Nephron progenitor cell (in vitro differentiated cells): ENCODE measurements around the gene KCTD19.
A peak's percentile ranks its signal among the peaks of the same experiment; 100 is the strongest.

Experiments
- DNase-seq: peaks from one replicate; pipeline ENCODE4 v3.0.0; 2021
- H3K27ac Mint-ChIP-seq: 2 replicates; pipeline ENCODE4 v1.8.0; 2021; ENCODE audit warnings: mild to moderate bottlenecking, moderate library complexity, mixed read lengths
- H3K27me3 Mint-ChIP-seq: 2 replicates; pipeline ENCODE4 v1.8.0; 2021; ENCODE audit warnings: mild to moderate bottlenecking, low read depth, mixed read lengths; ENCODE audit not compliant: poor library complexity
- H3K36me3 Mint-ChIP-seq: 2 replicates; pipeline ENCODE4 v1.8.0; 2021; ENCODE audit warnings: low read depth, mixed read lengths
- H3K4me1 Mint-ChIP-seq: 2 replicates; pipeline ENCODE4 v1.8.0; 2021; ENCODE audit warnings: mixed read lengths
- H3K4me3 Mint-ChIP-seq: 2 replicates; pipeline ENCODE4 v1.8.0; 2021; ENCODE audit warnings: mild to moderate bottlenecking, moderate library complexity, mixed read lengths
- H3K9me3 Mint-ChIP-seq: 2 replicates; pipeline ENCODE4 v1.8.0; 2021; ENCODE audit warnings: mild to moderate bottlenecking, moderate library complexity, mixed read lengths
- TF ChIP-seq, protein P1 (sequence below): fragments of 200-600 bp; sonication (generic); IDR thresholded peaks from 2 replicates; pipeline ENCODE4 v1.5.0; 2021; ENCODE audit warnings: antibody characterized with exemption

KCTD19 gene

DNA sequence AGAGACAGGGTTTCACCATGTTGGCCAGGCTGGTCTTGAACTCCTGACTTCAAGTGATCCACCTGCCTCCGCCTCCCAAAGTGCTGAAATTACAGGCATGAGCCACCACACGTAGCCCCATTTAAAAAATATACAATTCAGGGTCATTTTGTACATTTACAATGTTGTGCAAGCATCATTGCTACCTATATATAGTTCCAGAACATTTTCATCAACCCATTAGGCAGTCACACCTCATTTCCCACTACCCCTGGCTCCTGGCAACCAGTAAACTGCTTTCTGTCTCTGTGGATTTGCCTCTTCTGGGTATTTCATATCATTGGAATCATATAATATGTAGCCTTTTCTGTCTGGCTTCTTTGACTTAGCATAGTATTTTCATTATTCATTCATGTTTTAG is 6.8 kb upstream of the KCTD19 start:
- no peaks in the 10 kb centered on the region for H3K4me1 Mint-ChIP-seq
- H3K36me3 Mint-ChIP-seq, result no peaks in the 10 kb centered on the region
- no peak for DNase-seq
- no peak overlapping the region for H3K27ac Mint-ChIP-seq
- TF ChIP-seq, protein P1, sequence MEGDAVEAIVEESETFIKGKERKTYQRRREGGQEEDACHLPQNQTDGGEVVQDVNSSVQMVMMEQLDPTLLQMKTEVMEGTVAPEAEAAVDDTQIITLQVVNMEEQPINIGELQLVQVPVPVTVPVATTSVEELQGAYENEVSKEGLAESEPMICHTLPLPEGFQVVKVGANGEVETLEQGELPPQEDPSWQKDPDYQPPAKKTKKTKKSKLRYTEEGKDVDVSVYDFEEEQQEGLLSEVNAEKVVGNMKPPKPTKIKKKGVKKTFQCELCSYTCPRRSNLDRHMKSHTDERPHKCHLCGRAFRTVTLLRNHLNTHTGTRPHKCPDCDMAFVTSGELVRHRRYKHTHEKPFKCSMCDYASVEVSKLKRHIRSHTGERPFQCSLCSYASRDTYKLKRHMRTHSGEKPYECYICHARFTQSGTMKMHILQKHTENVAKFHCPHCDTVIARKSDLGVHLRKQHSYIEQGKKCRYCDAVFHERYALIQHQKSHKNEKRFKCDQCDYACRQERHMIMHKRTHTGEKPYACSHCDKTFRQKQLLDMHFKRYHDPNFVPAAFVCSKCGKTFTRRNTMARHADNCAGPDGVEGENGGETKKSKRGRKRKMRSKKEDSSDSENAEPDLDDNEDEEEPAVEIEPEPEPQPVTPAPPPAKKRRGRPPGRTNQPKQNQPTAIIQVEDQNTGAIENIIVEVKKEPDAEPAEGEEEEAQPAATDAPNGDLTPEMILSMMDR, result no peak
- peaks cover 19% of the 10 kb centered on the region for H3K27me3 Mint-ChIP-seq
- H3K9me3 Mint-ChIP-seq, result peaks cover 21% of the 10 kb centered on the region
- no peak overlapping the region for H3K4me3 Mint-ChIP-seq

DNA sequence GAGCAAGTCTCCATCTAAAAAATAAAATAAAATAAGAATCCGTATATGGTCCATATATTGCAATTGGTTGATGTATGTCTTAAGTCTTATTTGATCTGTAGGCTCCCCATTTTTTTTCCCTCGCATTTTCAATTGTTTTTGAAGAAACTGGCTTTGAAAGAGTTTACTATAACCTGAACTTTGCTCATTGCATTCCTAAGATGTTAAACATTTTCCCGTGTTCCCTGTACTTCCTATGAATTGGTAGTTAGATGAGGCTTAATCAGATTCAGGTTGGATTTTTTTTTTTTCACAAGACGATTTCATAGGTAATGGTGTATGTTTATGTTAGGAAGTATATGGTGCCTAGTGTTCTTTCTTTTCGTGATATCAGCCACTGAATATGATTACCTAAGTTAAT is 3.4 kb upstream of the KCTD19 start:
- Mint-ChIP-seq H3K27me3 (peaks cover 49% of the 10 kb centered on the region), H3K4me1 (peaks cover 11% of the 10 kb centered on the region), H3K4me3 (no peak overlapping the region), H3K36me3 (no peaks in the 10 kb centered on the region), H3K9me3 (peaks cover 9% of the 10 kb centered on the region), H3K27ac (peak overlapping the region; percentile 49)
- DNase-seq, result no peak
- TF ChIP-seq, protein P1, result no peak

DNA sequence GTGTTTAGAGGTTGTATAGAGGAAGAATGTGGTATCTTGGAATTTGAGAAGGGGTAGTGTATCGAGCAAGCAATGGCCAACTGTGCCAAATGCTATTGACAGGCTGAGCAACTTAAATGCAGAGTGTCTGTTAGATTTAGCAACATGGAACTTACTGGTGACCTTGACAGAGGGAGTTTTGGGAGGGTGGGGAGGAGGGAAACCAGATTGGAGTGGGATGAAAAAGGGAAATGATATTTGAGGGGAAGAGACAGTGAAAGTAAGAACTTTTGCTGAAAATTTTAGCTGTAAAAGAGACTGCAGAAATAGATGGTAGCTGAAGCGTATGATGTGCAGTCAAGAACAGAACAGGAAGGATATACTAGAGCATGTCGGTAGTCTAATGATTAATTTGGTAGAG is 1.2 kb upstream of the KCTD19 start:
- DNase-seq, result no peak
- peaks cover 71% of the 10 kb centered on the region for H3K27me3 Mint-ChIP-seq
- H3K36me3 Mint-ChIP-seq, result no peaks in the 10 kb centered on the region
- peaks cover 11% of the 10 kb centered on the region for H3K4me1 Mint-ChIP-seq
- no peaks in the 10 kb centered on the region for H3K9me3 Mint-ChIP-seq
- TF ChIP-seq, protein P1, result no peak
- no peak overlapping the region for H3K4me3 Mint-ChIP-seq
- no peak overlapping the region for H3K27ac Mint-ChIP-seq

DNA sequence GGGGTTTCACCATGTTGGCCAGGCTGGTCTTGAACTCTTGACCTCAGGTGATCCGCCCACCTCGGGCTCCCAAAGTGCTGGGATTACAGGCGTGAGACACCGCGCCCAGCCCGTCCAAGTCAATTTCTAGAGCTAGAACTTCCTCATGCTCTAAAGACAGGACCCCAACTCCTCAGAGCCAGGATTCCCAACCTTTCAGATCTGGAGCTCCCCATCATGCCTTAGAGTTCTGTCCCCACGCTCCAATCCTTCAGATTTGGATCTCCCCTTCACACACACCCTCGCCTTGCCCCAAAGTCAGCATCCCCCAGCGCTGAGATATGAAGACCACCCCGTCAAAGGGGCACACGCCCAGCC is 448 bp downstream of the KCTD19 start:
- Mint-ChIP-seq H3K9me3 (no peaks in the 10 kb centered on the region), H3K27me3 (peaks cover 87% of the 10 kb centered on the region), H3K4me3 (peak overlapping the region; percentile 88), H3K27ac (no peak overlapping the region), H3K4me1 (peaks cover 11% of the 10 kb centered on the region), H3K36me3 (no peaks in the 10 kb centered on the region)
- DNase-seq, result no peak
- TF ChIP-seq, protein P1, result no peak

DNA sequence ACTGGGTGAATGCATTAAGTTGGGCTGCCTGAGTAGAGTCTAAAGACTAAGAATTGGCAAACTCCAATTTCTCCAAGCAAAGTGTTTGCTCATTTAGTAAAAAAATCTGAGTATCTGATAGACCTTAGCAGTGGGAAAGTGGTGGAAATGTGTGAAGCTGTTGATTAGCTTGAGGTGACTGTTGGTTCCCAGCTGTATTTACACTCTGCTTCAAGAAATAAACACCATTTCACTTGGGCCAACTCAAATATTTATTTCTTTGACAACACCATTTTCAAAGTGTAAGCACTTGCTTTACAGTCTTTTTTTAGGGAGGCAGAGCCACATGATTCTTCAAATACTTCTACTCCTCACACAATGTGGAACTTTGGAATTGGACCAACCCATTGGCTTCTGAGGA is 8.7 kb downstream of the KCTD19 start:
- Mint-ChIP-seq H3K36me3 (no peaks in the 10 kb centered on the region), H3K27ac (no peak overlapping the region), H3K4me3 (no peak overlapping the region), H3K4me1 (peaks cover 14% of the 10 kb centered on the region), H3K9me3 (no peaks in the 10 kb centered on the region), H3K27me3 (peaks cover 75% of the 10 kb centered on the region)
- TF ChIP-seq, protein P1, result no peak
- no peak for DNase-seq

DNA sequence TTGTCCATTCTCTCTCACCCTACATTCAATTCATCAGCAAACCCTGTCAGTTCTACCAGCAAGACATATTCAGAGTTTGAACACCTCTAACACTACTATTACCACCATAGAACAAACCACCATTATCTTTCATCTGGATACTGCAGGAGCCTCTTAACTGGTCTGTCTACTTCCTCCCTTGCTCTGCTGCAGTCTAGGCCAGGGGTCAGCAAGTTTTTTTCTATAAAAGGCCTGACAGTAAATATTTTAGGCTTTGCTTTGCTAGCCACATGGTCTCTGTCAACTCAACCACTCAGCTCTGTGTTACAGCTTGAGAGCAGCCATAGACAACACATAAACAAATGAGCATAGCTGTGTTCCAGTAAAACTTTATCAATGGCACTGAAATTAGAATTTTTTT is 13.8 kb downstream of the KCTD19 start:
- H3K36me3 Mint-ChIP-seq, result no peaks in the 10 kb centered on the region
- no peaks in the 10 kb centered on the region for H3K9me3 Mint-ChIP-seq
- TF ChIP-seq, protein P1, result no peak
- DNase-seq, result no peak
- peak overlapping the region; percentile 45 for H3K4me3 Mint-ChIP-seq
- peak overlapping the region; percentile 68 for H3K27ac Mint-ChIP-seq
- peaks cover 51% of the 10 kb centered on the region for H3K4me1 Mint-ChIP-seq
- peaks cover 37% of the 10 kb centered on the region for H3K27me3 Mint-ChIP-seq
